ENCODE results near the gene ZNF154.
A peak's percentile ranks its signal among the peaks of the same experiment; 100 is the strongest.

The ZNF154 gene

DNA sequence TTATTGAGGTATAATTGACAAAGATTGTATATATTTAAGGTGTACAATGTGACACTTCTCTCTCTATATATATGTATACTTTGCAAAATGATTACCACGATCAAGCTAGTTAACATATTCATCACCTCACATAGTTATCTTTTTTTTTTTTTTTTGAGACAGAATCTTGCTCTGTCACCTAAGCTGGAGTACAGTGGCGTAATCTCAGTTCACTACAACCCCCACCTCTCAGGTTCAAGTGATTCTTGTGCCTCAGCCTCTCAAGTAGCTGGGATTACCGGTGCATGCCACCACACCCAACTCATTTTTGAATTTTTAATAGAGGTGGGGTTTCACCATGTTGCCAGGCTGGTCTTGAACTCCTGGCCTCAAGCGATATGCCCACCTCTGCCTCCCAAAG, 36.5 kb downstream of the ZNF154 start:
- no peak for DNase-seq

- DNase-seq: no peak
Observed at GRCh38 chr19:57671124-57671895, 37.7 kb downstream of the ZNF154 start.

DNA sequence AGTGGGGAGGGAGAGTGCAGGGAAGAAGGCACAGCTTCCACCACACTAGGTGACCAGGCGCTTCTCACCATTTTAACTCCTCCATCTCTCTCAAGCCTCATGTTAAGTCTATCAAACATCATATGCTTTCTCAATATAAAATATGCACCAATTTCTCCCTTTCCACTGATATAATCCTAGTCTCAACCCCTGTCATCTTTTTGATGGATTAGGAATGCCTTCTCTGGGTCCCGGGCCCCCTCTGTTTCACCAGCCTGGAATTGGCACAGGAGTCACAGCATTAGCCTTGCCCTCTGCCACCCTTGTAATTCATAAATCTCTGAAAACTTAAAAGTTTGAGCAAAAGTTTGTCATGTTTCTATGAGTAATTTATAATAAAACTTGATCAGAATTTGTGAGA, 40.4 kb downstream of the ZNF154 start, which contains the start of gene ZSCAN4:
TSS of gene ZSCAN4 (plus strand) at position 301 of the 400 bp plus-strand sequence. CDS start 7,211 bp downstream, outside the sequence.
- no peak for DNase-seq

DNA sequence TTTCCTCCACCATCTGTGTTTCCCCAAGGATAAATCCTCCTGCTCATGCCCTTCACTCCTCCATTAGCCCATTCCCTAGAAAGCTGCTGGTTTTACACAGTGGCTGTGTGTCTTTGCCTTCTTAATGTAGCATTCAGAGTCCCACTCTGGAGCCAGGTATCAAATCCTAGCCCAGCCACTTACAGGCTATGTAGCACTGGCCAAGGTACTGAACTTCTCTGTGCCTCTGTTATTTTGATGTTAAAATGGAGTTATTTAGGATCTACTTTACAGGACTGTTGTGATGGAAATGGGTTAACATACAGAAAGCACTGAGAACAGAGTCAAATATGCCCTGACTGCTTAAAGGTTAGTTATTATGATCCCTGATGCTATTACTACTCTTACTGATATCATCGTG, 41.8 kb downstream of the ZNF154 start:
- DNase-seq: no peak

GRCh38 chr19:57665261-57665806, 43.7 kb downstream of the ZNF154 start:
- no peak for DNase-seq

DNA sequence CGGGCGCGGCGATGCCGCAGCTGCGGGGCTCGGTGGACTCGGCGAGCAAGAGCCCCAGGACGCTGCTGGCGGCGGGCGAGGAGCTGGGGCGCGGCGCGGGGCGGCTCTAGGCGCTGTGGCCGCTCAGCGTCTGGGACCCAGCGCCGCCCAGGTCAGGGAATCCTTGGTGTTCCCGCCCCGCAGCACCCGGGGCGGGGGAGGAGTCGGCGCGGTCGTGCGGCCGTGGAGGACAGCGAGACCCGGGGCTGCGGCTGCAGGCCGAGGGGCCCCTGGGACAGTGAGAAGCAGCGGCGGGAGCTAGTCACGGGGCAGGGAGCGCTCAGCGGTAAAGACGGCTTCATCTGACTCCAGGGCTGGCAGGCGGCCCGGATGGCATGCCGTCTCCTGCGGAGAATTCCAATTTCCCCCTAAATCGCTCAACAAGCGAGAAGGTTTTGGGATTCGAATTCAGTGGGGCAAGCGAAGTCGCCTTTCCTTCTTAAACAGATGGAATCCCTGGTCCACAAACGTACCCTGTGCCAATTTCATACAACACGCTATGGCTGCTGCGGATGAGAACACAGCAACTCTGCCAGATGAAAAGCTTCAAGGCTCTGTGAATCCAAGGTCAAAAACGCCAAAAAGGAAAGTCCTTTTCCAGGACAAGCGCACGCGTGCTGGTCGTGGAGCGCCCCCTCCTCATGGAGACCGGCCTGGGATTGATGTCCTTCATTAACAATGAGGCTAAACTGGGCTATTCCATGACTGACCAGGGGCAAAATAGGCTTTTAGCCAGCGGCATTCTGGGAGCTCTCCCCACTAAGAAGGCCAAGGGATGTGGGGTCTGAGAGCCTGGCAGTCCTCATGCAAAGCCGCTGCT, 44.5 kb downstream of the ZNF154 start:
- peak; percentile 2 for DNase-seq

- no peak for DNase-seq
Observed at GRCh38 chr19:57656346-57656745, 52.7 kb downstream of the ZNF154 start.

GRCh38 chr19:57655443-57655842, 53.6 kb downstream of the ZNF154 start:
- DNase-seq: no peak

- DNase-seq: no peak
Observed at GRCh38 chr19:57653689-57654088, 55.3 kb downstream of the ZNF154 start.

- DNase-seq: no peak
Observed at GRCh38 chr19:57651654-57651996, 57.4 kb downstream of the ZNF154 start.

DNA sequence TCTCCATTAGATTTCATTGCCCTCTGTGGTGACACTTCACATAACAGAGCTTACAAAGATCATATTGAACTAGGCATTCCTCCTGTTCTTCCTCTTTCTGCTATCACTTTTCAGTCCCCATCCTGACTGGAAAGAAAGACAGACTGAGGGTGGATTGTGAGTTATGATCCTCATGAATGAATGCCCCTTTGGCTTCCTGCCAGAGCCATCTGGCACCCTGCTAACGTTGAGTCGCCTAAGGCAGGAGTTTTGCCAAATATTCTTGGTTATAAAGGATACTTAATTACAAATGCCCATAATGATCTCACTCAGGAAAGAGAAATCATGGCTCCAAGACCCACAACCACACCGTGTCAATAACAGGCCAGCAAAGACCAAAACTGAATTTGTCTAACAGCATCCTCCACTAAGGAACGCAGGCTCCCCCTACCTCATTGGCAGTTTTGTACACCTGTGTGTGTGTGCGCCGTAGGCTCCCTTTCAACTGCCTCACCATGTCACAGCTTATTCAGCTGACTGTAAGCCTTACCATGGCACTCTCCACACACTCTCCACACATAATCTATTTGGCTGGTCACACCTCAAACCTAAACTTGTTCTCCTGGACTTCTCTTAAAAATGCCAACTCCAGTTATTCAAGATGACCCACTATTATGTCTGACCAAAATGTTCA, 60.5 kb downstream of the ZNF154 start:
- DNase-seq: peak; percentile 4

All from NCI-H2029 (cell line).